Heart left ventricle (tissue), 13 donors: Measurements from ENCODE around the gene ADCY3.

Experiments
- CTCF ChIP-seq, 12 donors: fragments of 200-600 bp; sonication (generic) in 4 of 12; IDR thresholded peaks; one replicate each; pipeline versions ENCODE4 v1.5.0 to v1.8.0; 2018 to 2022; ENCODE audit warnings: antibody characterized with exemption in 12 of 12, mild to moderate bottlenecking in 5 of 12
- POLR2A ChIP-seq, 2 donors: fragments of 450-650 bp; IDR thresholded peaks; one replicate each; pipeline ENCODE4 v1.6.1; 2017; ENCODE audit warnings: antibody characterized with exemption in 2 of 2, mild to moderate bottlenecking in 2 of 2, moderate library complexity in 2 of 2
- donor health status: ischemic (EF 13 %, LVEDD 7.1; RV severe dilation, severe dysfunction).
- donor health status: DM: no; HTN: yes; CAD: no.
- donor health status: DM: no; HTN: no; CAD: no.
- donor health status: ischemic (EF 25% LVEDD 6.9; RV normal size, moderate dysfunction).
- donor health status: ischemic (EF 25% LVEDD 5.7; RV mildly dilated, moderate dysfunction).
- donor health status: ischemic (EF 35%, LVEDD 5.7; RV mildly dilated, moderate dysfunction).
- donor health status: nonischemic (EF 11% LVEDD 7.7; RV severe dilation, severe dysfunction).
- donor health status: DM: yes; HTN: yes; CAD: no.
- donor health status: PGD.
- donor health status: ischemic (EF 29% LVEDD 5.4; RV normal size, mild dysfunction).
- donor health status: nonischemic (EF 23%, LVEDD 6.1; RV moderate dilation, normal function).

- TF ChIP-seq CTCF (IDR thresholded peaks at IDR 0.05) (no peak), POLR2A (IDR thresholded peaks at IDR 0.05) (no peak)
Measured at GRCh38 chr2:24887307-24887874, 32.6 kb downstream of the ADCY3 start.
